Measurements from ENCODE around the gene FA2H. TPM values are rescaled to one million over a fixed set of nuclear protein-coding genes. Genes with fewer than 3 reads are reported as not detected.

Gene FA2H
- total and polyA plus RNA-seq, 2 of the 13 experiments (the other 11 are each of a cell fraction or from before 2014, with no cell fraction given), result 0.20 TPM; not detected in 1

GRCh38 chr16:74700438-74701225, 74.0 kb downstream of the FA2H start, which contains the start of gene MLKL (continued):
- TF ChIP-seq ZBTB39 (CRISPR knock-in tag; IDR thresholded peaks at IDR 0.05) (peak; percentile 68; the same call in 1 of the 2 replicates), ZKSCAN8 (CRISPR knock-in tag; IDR thresholded peaks at IDR 0.05; ENCODE audit: borderline replicate concordance) (peak; percentile 75; the same call in 1 of the 2 replicates), KLF9 (CRISPR knock-in tag; IDR thresholded peaks at IDR 0.05; ENCODE audit: low read depth) (0 out of 2 replicates have a peak, but pooled peaks have one; percentile 52), SNAI1 (CRISPR knock-in tag; IDR thresholded peaks at IDR 0.05; ENCODE audit: borderline replicate concordance) (peak; percentile 91; the same call in 1 of the 2 replicates), ZMAT5 (CRISPR knock-in tag; IDR thresholded peaks at IDR 0.05; ENCODE audit: borderline replicate concordance, low read depth) (no peak), ZNF839 (CRISPR knock-in tag; IDR thresholded peaks at IDR 0.05; ENCODE audit: borderline replicate concordance) (0 out of 2 replicates have a peak, but pooled peaks have one; percentile 46), DMAP1 (CRISPR knock-in tag; IDR thresholded peaks at IDR 0.05) (peak; percentile 96), ZNF414 (CRISPR knock-in tag; IDR thresholded peaks at IDR 0.05) (peak; percentile 64; the same call in 1 of the 2 replicates), KLF11 (CRISPR knock-in tag; IDR thresholded peaks at IDR 0.05) (peak; percentile 96), SIX1 (CRISPR knock-in tag; IDR thresholded peaks at IDR 0.05; ENCODE audit: borderline replicate concordance) (no peak), PAWR (CRISPR knock-in tag; IDR thresholded peaks at IDR 0.05; ENCODE audit: borderline replicate concordance) (no peak), KDM1A (CRISPR knock-in tag; IDR thresholded peaks at IDR 0.05) (0 out of 2 replicates have a peak, but pooled peaks have one; percentile 5), GLI4 (CRISPR knock-in tag; IDR thresholded peaks at IDR 0.05; ENCODE audit: borderline replicate concordance) (peak; percentile 93; the same call in 1 of the 2 replicates), SKIL (CRISPR knock-in tag; IDR thresholded peaks at IDR 0.05; ENCODE audit: borderline replicate concordance) (no peak; the same call in 1 of the 2 replicates), HOXA5 (CRISPR knock-in tag; IDR thresholded peaks at IDR 0.05) (peak; percentile 75), FUBP1 (CRISPR knock-in tag; IDR thresholded peaks at IDR 0.05; ENCODE audit: borderline replicate concordance) (peak; percentile 83; the same call in 1 of the 2 replicates), ZNF225 (CRISPR knock-in tag; IDR thresholded peaks at IDR 0.05) (peak; percentile 96), NAIF1 (CRISPR knock-in tag; IDR thresholded peaks at IDR 0.05; ENCODE audit: borderline replicate concordance) (no peak), EED (CRISPR knock-in tag; IDR thresholded peaks at IDR 0.05) (peak; percentile 83; the same call in 1 of the 2 replicates)
